ENCODE results near the gene IRF3.

IRF3 gene

GRCh38 chr19:49665036-49665350, 664 bp downstream of the IRF3 start:
- no peak for DNase-seq

- DNase-seq = peak; percentile 96
Measured at GRCh38 chr19:49664171-49665035, 1.3 kb downstream of the IRF3 start.

- DNase-seq = no peak
Measured at GRCh38 chr19:49663224-49663623, 2.4 kb downstream of the IRF3 start.

GRCh38 chr19:49662011-49662410, 3.6 kb downstream of the IRF3 start:
- DNase-seq = no peak

GRCh38 chr19:49660338-49660961, 5.2 kb downstream of the IRF3 start:
- DNase-seq = no peak

- DNase-seq = no peak
Measured at GRCh38 chr19:49658566-49659442, 6.9 kb downstream of the IRF3 start.

GRCh38 chr19:49658139-49658517, 7.5 kb downstream of the IRF3 start:
- no peak for DNase-seq

GRCh38 chr19:49657493-49658138, 8.0 kb downstream of the IRF3 start:
- DNase-seq = no peak

GRCh38 chr19:49656456-49657109, 9.1 kb downstream of the IRF3 start:
- DNase-seq = no peak

GRCh38 chr19:49655570-49656455, 9.8 kb downstream of the IRF3 start:
- DNase-seq = no peak

GRCh38 chr19:49654581-49654980, 11.1 kb downstream of the IRF3 start:
- no peak for DNase-seq

- DNase-seq = no peak
Measured at GRCh38 chr19:49653466-49653806, 12.2 kb downstream of the IRF3 start.

- DNase-seq = no peak
Measured at GRCh38 chr19:49652551-49653465, 12.8 kb downstream of the IRF3 start.

- DNase-seq = no peak
Measured at GRCh38 chr19:49651820-49652550, 13.7 kb downstream of the IRF3 start.

- no peak for DNase-seq
Measured at GRCh38 chr19:49651029-49651819, 14.4 kb downstream of the IRF3 start.

GRCh38 chr19:49646586-49646985, 19.1 kb downstream of the IRF3 start:
- no peak for DNase-seq

- DNase-seq = no peak
Measured at GRCh38 chr19:49645995-49646394, 19.7 kb downstream of the IRF3 start.

- DNase-seq = no peak
Measured at GRCh38 chr19:49645592-49645991, 20.1 kb downstream of the IRF3 start.

- no peak for DNase-seq
Measured at GRCh38 chr19:49643466-49643865, 22.2 kb downstream of the IRF3 start.
